SK-N-SH (cell line): Measurements from ENCODE around the gene TMEM163. TPM values are rescaled to one million over a fixed set of nuclear protein-coding genes. Genes with fewer than 3 reads are reported as not detected.

Source experiments
- CTCF ChIA-PET: fragments of 300-600, 350-600 bp; formaldehyde crosslinking; extraction: SDS; loops from one replicate; lab custom pipeline; 2021; lab: Yijun Ruan, JAX
- POLR2A ChIA-PET: fragments of 350-600 bp; sonication (Branson Sonifier 250); formaldehyde crosslinking; extraction: SDS; loops from one replicate; lab custom pipeline; 2020; ENCODE audit warnings: antibody characterized with exemption, inconsistent platforms; lab: Yijun Ruan, JAX
- DNase-seq: peaks from one replicate; pipeline ENCODE4 v3.0.0; 2012
- H2AFZ ChIP-seq: fragments of 200-600 bp; sonication (generic); 2 replicates; pipeline ENCODE4 v1.8.1; 2016; ENCODE audit warnings: antibody characterized with exemption, mild to moderate bottlenecking, low read depth
- H3F3A ChIP-seq: fragments of 200-600 bp; sonication (generic); replicated peaks from 2 replicates; pipeline ENCODE3; 2016; ENCODE audit warnings: antibody characterized with exemption, mild to moderate bottlenecking; ENCODE audit not compliant: insufficient read depth
- H3K27ac ChIP-seq, 2 experiments: fragments of 200-500 bp in 1 of 2; fragments of 200-600 bp in 1 of 2; sonication (Bioruptor generic) in 1 of 2; sonication (generic), shearing (Covaris generic) in 1 of 2; 2 replicates each; pipeline versions ENCODE4 v1.5.1 to v1.6.1; 2014 to 2016; ENCODE audit warnings: low read depth in 2 of 2, inconsistent platforms in 1 of 2, low read length in 1 of 2, mild to moderate bottlenecking in 1 of 2, mixed read lengths in 1 of 2
- H3K27me3 ChIP-seq: fragments of 200-600 bp; sonication (generic), shearing (Covaris generic); 2 replicates; pipeline ENCODE4 v1.6.1; 2016; ENCODE audit warnings: mixed run types; ENCODE audit not compliant: insufficient read depth
- H3K36me3 ChIP-seq, 2 experiments: fragments of 200-500 bp in 1 of 2; fragments of 200-600 bp in 1 of 2; sonication (Bioruptor generic) in 1 of 2; sonication (generic) in 1 of 2; replicated peaks in 1 of 2; 2 replicates each; pipeline versions ENCODE3 to v1.5.1; 2014 to 2016; ENCODE audit warnings: low read length in 1 of 2, mild to moderate bottlenecking in 1 of 2; ENCODE audit not compliant: insufficient read depth in 2 of 2, control insufficient read depth in 1 of 2
- H3K4me1 ChIP-seq, 2 experiments: fragments of 200-500 bp in 1 of 2; fragments of 200-600 bp in 1 of 2; sonication (Bioruptor generic) in 1 of 2; sonication (generic), shearing (Covaris generic) in 1 of 2; 2 replicates each; pipeline versions ENCODE4 v1.5.1 to v1.6.1; 2014 to 2016; ENCODE audit warnings: low read depth in 1 of 2, low read length in 1 of 2, mixed run types in 1 of 2; ENCODE audit not compliant: insufficient read depth in 2 of 2, control insufficient read depth in 1 of 2
- H3K4me2 ChIP-seq: fragments of 200-600 bp; sonication (generic), shearing (Covaris generic); 2 replicates; pipeline ENCODE4 v1.6.1; 2017; ENCODE audit warnings: mixed run types
- H3K4me3 ChIP-seq, 2 experiments: fragments of 200-500 bp in 1 of 2; fragments of 200-600 bp in 1 of 2; sonication (Bioruptor generic) in 1 of 2; sonication (generic), shearing (Covaris generic) in 1 of 2; 2 replicates each; pipeline versions ENCODE4 v1.5.1 to v1.8.1; 2014 to 2016; ENCODE audit warnings: low read depth in 2 of 2, inconsistent platforms in 1 of 2, low read length in 1 of 2, mild to moderate bottlenecking in 1 of 2, mixed read lengths in 1 of 2, moderate library complexity in 1 of 2
- H3K79me2 ChIP-seq: fragments of 200-600 bp; sonication (generic); 2 replicates; pipeline ENCODE4 v1.8.1; 2017; ENCODE audit warnings: mild to moderate bottlenecking; ENCODE audit not compliant: insufficient read depth
- H3K9ac ChIP-seq: fragments of 200-600 bp; sonication (generic); 2 replicates; pipeline ENCODE4 v1.6.1; 2017; ENCODE audit warnings: mixed run types
- H3K9me2 ChIP-seq: fragments of 200-600 bp; sonication (generic); 2 replicates; pipeline ENCODE4 v1.6.1; 2017; ENCODE audit warnings: mixed run types
- H3K9me3 ChIP-seq: fragments of 200-600 bp; sonication (generic); 2 replicates; pipeline ENCODE4 v1.6.1; 2017; ENCODE audit warnings: mixed run types, mild to moderate bottlenecking, moderate library complexity
- H4K20me1 ChIP-seq: fragments of 200-600 bp; sonication (generic); 2 replicates; pipeline ENCODE4 v1.6.1; 2017; ENCODE audit warnings: mild to moderate bottlenecking, mixed run types; ENCODE audit not compliant: insufficient read depth
- ELF1 ChIP-seq: IDR thresholded peaks from 2 replicates; pipeline ENCODE4 v1.4.0; 2012
- FOXM1 ChIP-seq: IDR thresholded peaks from 2 replicates; pipeline ENCODE4 v1.4.0; 2012; ENCODE audit warnings: low read depth, mild to moderate bottlenecking
- GATA2 ChIP-seq: sonication (generic); formaldehyde crosslinking; IDR thresholded peaks from 2 replicates; pipeline ENCODE4 v1.5.0; 2020; ENCODE audit warnings: mild to moderate bottlenecking, missing genetic modification reagents
- MEF2A ChIP-seq: IDR thresholded peaks from 2 replicates; pipeline ENCODE4 v1.4.0; 2012; ENCODE audit warnings: low read depth, borderline replicate concordance
- RAD21 ChIP-seq: IDR thresholded peaks from 2 replicates; pipeline ENCODE4 v1.6.1; 2012; ENCODE audit warnings: mild to moderate bottlenecking, low read length
- REST ChIP-seq: IDR thresholded peaks from 2 replicates; pipeline ENCODE4 v1.6.1; 2012; ENCODE audit warnings: mild to moderate bottlenecking, low read depth, low read length, moderate library complexity
- RFX5 ChIP-seq: IDR thresholded peaks from 2 replicates; pipeline ENCODE4 v1.6.1; 2012; ENCODE audit warnings: mild to moderate bottlenecking, improper control_type of control experiment, low read length
- RXRA ChIP-seq: IDR thresholded peaks from 2 replicates; pipeline ENCODE4 v1.4.0; 2012; ENCODE audit warnings: low read depth, mild to moderate bottlenecking, borderline replicate concordance
- SIN3A ChIP-seq: IDR thresholded peaks from 2 replicates; pipeline ENCODE4 v1.6.1; 2012; ENCODE audit warnings: low read depth, mild to moderate bottlenecking, low read length, moderate library complexity, borderline replicate concordance
- TCF12 ChIP-seq: IDR thresholded peaks from 2 replicates; pipeline ENCODE4 v1.4.0; 2012
- ZBTB33 ChIP-seq: IDR thresholded peaks from 2 replicates; pipeline ENCODE4 v1.4.0; 2012; ENCODE audit warnings: low read depth, borderline replicate concordance
- WGBS: methylation state at CpG from one replicate; pipeline ENCODE4 v1.1.6; 2017; ENCODE audit warnings: low lambda C conversion rate; 5-methylcytosine and 5-hydroxymethylcytosine counted together
- polyA plus RNA-seq, 3 experiments: library from polyadenylated mRNA; depleted of rRNA; stranded (reverse); fragments of >200 nt; gene quantifications; 2 replicates each; pipeline ENCODE4 v1.2.3, GENCODE V29; 2012

TMEM163 gene
- polyA plus RNA-seq, 1 of the 3 experiments (the other 2 are of a cell fraction), result not detected

DNA sequence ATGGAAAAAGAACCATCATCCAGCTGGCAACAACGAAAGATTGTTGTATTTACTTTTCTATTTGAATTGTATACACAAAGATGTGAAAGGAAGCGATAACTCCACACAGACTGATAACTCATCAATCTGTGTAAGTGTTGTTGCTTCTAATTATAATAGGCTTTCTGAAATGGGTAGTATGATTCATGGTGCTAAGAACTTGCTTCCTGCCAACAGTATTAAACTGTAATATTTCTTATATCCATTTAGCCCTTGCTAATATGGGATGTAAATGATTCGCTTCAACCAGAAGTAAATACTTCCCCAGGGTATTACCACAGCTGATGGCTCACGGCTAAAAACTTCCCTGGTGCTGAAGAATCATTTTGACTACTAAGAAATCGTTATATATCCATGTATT lies 70.2 kb downstream of the TMEM163 start:
- TF ChIP-seq SIN3A, result no peak
- TF ChIP-seq ZBTB33, result no peak
- ChIA-PET POLR2A (no interaction called here), CTCF (no interaction called here)
- no peaks in the 10 kb centered on the region for H3K9me3 ChIP-seq
- H3K27me3 ChIP-seq, result no peaks in the 10 kb centered on the region
- no peak overlapping the region for H2AFZ ChIP-seq
- no peaks in the 10 kb centered on the region for H3K79me2 ChIP-seq
- no peak overlapping the region for H3K27ac ChIP-seq
- DNase-seq, result no peak
- H3K9ac ChIP-seq, result no peak overlapping the region
- H4K20me1 ChIP-seq, result no peaks in the 10 kb centered on the region
- H3K36me3 ChIP-seq, result no peaks in the 10 kb centered on the region
- H3K4me1 ChIP-seq, result no peaks in the 10 kb centered on the region
- no peaks in the 10 kb centered on the region for H3F3A ChIP-seq
- no peak overlapping the region for H3K4me3 ChIP-seq
- no peak overlapping the region for H3K4me2 ChIP-seq
- WGBS, result 15% methylated on average over 5 of the region's 5 CpGs
- H3K9me2 ChIP-seq, result no peaks in the 10 kb centered on the region

- TF ChIP-seq RXRA (no peak), RAD21 (no peak), RFX5 (no peak), GATA2 (CRISPR knock-in tag) (no peak), FOXM1 (no peak), TCF12 (no peak), ZBTB33 (no peak), ELF1 (no peak), MEF2A (no peak), REST (no peak)
- TF ChIP-seq, all 33 proteins: peak for 0
- ChIA-PET POLR2A (no interaction called here), CTCF (no interaction called here)
- Histone ChIP-seq H2AFZ (no peak overlapping the region), H3K36me3 (no peaks in the 10 kb centered on the region), H3K9me2 (no peaks in the 10 kb centered on the region), H3K27ac (no peak overlapping the region), H4K20me1 (no peaks in the 10 kb centered on the region), H3K4me3 (no peak overlapping the region), H3K4me1 (no peaks in the 10 kb centered on the region), H3K9ac (no peak overlapping the region), H3K27me3 (no peaks in the 10 kb centered on the region), H3K9me3 (no peaks in the 10 kb centered on the region), H3F3A (no peaks in the 10 kb centered on the region), H3K79me2 (no peaks in the 10 kb centered on the region), H3K4me2 (no peak overlapping the region)
- WGBS, result 27% methylated on average over 10 of the region's 10 CpGs
- DNase-seq, result no peak
These were observed 71.1 kb downstream of the TMEM163 start for GRCh38 chr2:134647607-134648256.
